ENCODE results near the gene VWA7.

The VWA7 gene

GRCh38 chr6:31737991-31738979, 38.8 kb downstream of the VWA7 start:
- TF ChIP-seq CTCF (IDR thresholded peaks at IDR 0.05; ENCODE audit: low read depth, low read length, missing control alignments): peak; percentile 30
- DNase-seq (ENCODE audit: low read depth): peak; percentile 65
- in situ Hi-C loops (cut with HindIII; ENCODE audit: low sequenced_read_pairs): no loop called here
- peak overlapping the region; percentile 5 for H3K4me3 ChIP-seq (ENCODE audit: low read depth, low read length)

GRCh38 chr6:31737315-31737990, 39.7 kb downstream of the VWA7 start:
- no peak for DNase-seq (ENCODE audit: low read depth)
- peak overlapping the region; percentile 5 for H3K4me3 ChIP-seq (ENCODE audit: low read depth, low read length)
- in situ Hi-C loops (cut with HindIII; ENCODE audit: low sequenced_read_pairs): no loop called here
- no peak for TF ChIP-seq CTCF (IDR thresholded peaks at IDR 0.05; ENCODE audit: low read depth, low read length, missing control alignments)

- DNase-seq (ENCODE audit: low read depth): no peak
- TF ChIP-seq CTCF (IDR thresholded peaks at IDR 0.05; ENCODE audit: low read depth, low read length, missing control alignments): no peak
- H3K4me3 ChIP-seq (ENCODE audit: low read depth, low read length): peak overlapping the region; percentile 99
- in situ Hi-C loops (cut with HindIII; ENCODE audit: low sequenced_read_pairs): no loop called here
Measured at GRCh38 chr6:31736768-31737314, 40.3 kb downstream of the VWA7 start.

GRCh38 chr6:31736021-31736767, 40.9 kb downstream of the VWA7 start, which contains the start of gene CLIC1:
Gene CLIC1 (minus strand): TSS chr6:31736530. CDS start chr6:31736300, 230 bp downstream.
- in situ Hi-C loops (cut with HindIII; ENCODE audit: low sequenced_read_pairs): no loop called here

GRCh38 chr6:31734821-31735406, 42.2 kb downstream of the VWA7 start:
- DNase-seq (ENCODE audit: low read depth): no peak
- TF ChIP-seq CTCF (IDR thresholded peaks at IDR 0.05; ENCODE audit: low read depth, low read length, missing control alignments): no peak
- peak overlapping the region; percentile 99 for H3K4me3 ChIP-seq (ENCODE audit: low read depth, low read length)
- in situ Hi-C loops (cut with HindIII; ENCODE audit: low sequenced_read_pairs): loop anchor here (5.0 kb wide), 1 partner anchor 43 kb away; no protein-coding TSS in a partner anchor

More at GRCh38 chr6:31736021-31736767, 40.9 kb downstream of the VWA7 start, which contains the start of gene CLIC1:
- peak within 1 kb of the TSS; percentile 99 for H3K4me3 ChIP-seq (ENCODE audit: low read depth, low read length)
- TF ChIP-seq CTCF (IDR thresholded peaks at IDR 0.05; ENCODE audit: low read depth, low read length, missing control alignments): no peak
- DNase-seq (ENCODE audit: low read depth): peak; percentile 28

Data from astrocyte of the cerebellum (primary cell).